ENCODE data around the gene PCDHB9. TPM values are rescaled to one million over a fixed set of nuclear protein-coding genes. Genes with fewer than 3 reads are reported as not detected.
A peak's percentile ranks its signal among the peaks of the same experiment; 100 is the strongest.
"Not testable (repeated sequence)": the region's sequence is repeated elsewhere in the genome, so short reads cannot be mapped to it uniquely, and the experiment has no call there.

PCDHB9 gene
- total and polyA plus RNA-seq, 9 of the 15 experiments (the other 6 are each of a cell fraction or from before 2014, with no cell fraction given), result not detected

DNA sequence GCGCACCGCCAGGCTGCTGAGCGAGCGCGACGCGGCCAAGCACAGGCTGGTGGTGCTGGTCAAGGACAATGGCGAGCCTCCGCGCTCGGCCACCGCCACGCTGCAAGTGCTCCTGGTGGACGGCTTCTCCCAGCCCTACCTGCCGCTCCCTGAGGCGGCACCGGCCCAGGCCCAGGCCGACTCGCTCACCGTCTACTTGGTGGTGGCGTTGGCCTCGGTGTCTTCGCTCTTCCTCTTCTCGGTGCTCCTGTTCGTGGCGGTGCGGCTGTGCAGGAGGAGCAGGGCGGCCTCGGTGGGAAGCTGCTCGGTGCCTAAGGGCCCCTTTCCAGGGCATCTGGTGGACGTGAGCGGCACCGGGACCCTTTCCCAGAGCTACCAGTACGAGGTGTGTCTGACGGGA lies 14.7 kb downstream of the PCDHB9 start:
- H3K9ac ChIP-seq (ENCODE audit: insufficient read depth in 1 of 2, low read depth in 2 of 2, low read length in 2 of 2); intact Hi-C loops (cut with micrococcal nuclease); H4K20me1 ChIP-seq (replicated peaks; ENCODE audit: control insufficient read depth, insufficient read depth, low read length); H3K27ac ChIP-seq (ENCODE audit: extremely low read depth, low read depth, low read length); H3K9me1 ChIP-seq (ENCODE audit: control insufficient read depth, insufficient read depth, low read length); H3K4me3 ChIP-seq; H3K4me2 ChIP-seq (ENCODE audit: insufficient read depth, low read length); H3K4me1 ChIP-seq (replicated peaks in 1 of 2; ENCODE audit: control insufficient read depth in 2 of 2, insufficient read depth in 2 of 2, low read length in 2 of 2); DNase-seq (ENCODE audit: extremely low read depth in 1 of 4, low spot score in 3 of 4); H3K27me3 ChIP-seq (ENCODE audit: control insufficient read depth in 2 of 2, insufficient read depth in 2 of 2, low read length in 2 of 2); H3K9me3 ChIP-seq (replicated peaks; ENCODE audit: control insufficient read depth, insufficient read depth, low read depth, low read length); ATAC-seq; POLR2A ChIA-PET; FAIRE-seq; H3K79me2 ChIP-seq (ENCODE audit: control insufficient read depth, insufficient read depth, low read length); H3K36me3 ChIP-seq (ENCODE audit: control insufficient read depth, insufficient read depth, low read length); H2AFZ ChIP-seq (ENCODE audit: low read depth, low read length); BruUV-seq (replicated peaks): not testable (repeated sequence)
- CTCF ChIA-PET (ENCODE audit: low intra/inter-chr PET ratio), result interaction anchor here (0.7 kb wide), 1 partner anchor 231 kb away, joined by 3 read pairs; no protein-coding TSS in a partner anchor
- in situ Hi-C loops (cut with MboI), result loop anchor here (25.0 kb wide), 1 partner anchor 936 kb away; no protein-coding TSS in a partner anchor
- WGBS (ENCODE audit: insufficient coverage, low coverage, missing lambda C conversion rate), result 22% methylated on average over 18 of the region's 35 CpGs

DNA sequence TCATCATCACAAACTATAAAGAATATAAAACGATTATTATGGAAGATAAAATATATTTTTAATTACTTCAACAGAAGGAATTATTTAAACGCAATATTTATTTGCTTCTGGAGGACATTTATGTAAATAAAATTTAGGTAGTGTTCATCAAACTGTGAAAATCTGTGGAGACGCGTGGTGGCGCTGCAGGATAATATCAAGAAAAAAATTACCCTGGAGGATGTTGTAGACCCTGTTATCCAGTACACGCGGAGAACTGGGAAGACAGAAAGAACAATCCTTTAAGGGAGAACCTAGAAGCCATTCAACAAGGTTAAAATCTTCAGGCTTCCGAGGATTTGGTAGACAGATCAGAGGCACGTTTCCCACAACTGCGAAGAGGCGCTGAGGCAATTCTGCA lies 21.5 kb downstream of the PCDHB9 start, which contains the start of gene PCDHB12:
TSS of gene PCDHB12 (plus strand) at position 242 of the 400 bp plus-strand sequence. CDS start 189 bp downstream, outside the sequence.
- intact Hi-C loops (cut with micrococcal nuclease) (no loop called here), in situ Hi-C loops (cut with MboI) (loop anchor here (25.0 kb wide), 1 partner anchor 929 kb away; no protein-coding TSS in a partner anchor)
- Histone ChIP-seq H3K79me2 (ENCODE audit: control insufficient read depth, insufficient read depth, low read length) (no peaks in the 10 kb centered on the region), H2AFZ (ENCODE audit: low read depth, low read length) (no peak within 1 kb of the TSS), H3K4me3 (no peak within 1 kb of the TSS), H4K20me1 (replicated peaks; ENCODE audit: control insufficient read depth, insufficient read depth, low read length) (no peaks in the 10 kb centered on the region), H3K4me2 (ENCODE audit: insufficient read depth, low read length) (no peak within 1 kb of the TSS), H3K9ac (ENCODE audit: insufficient read depth in 1 of 2, low read depth in 2 of 2, low read length in 2 of 2) (no peak within 1 kb of the TSS), H3K27ac (ENCODE audit: extremely low read depth, low read depth, low read length) (no peak within 1 kb of the TSS), H3K4me1 (replicated peaks in 1 of 2; ENCODE audit: control insufficient read depth in 2 of 2, insufficient read depth in 2 of 2, low read length in 2 of 2) (no peaks in the 10 kb centered on the region), H3K9me1 (ENCODE audit: control insufficient read depth, insufficient read depth, low read length) (no peaks in the 10 kb centered on the region), H3K9me3 (replicated peaks; ENCODE audit: control insufficient read depth, insufficient read depth, low read depth, low read length) (no peaks in the 10 kb centered on the region), H3K36me3 (ENCODE audit: control insufficient read depth, insufficient read depth, low read length) (no peaks in the 10 kb centered on the region), H3K27me3 (ENCODE audit: control insufficient read depth in 2 of 2, insufficient read depth in 2 of 2, low read length in 2 of 2) (no peaks in the 10 kb centered on the region; a peak in 1 of 5 replicates)
- no TSS peak for BruUV-seq (replicated peaks)
- 0% methylated on average over 11 of the region's 11 CpGs for WGBS (ENCODE audit: insufficient coverage, low coverage, missing lambda C conversion rate)
- FAIRE-seq, result no peak
- ATAC-seq, result no peak
- POLR2A ChIA-PET, result no interaction called here
- TF ChIP-seq, protein P1, sequence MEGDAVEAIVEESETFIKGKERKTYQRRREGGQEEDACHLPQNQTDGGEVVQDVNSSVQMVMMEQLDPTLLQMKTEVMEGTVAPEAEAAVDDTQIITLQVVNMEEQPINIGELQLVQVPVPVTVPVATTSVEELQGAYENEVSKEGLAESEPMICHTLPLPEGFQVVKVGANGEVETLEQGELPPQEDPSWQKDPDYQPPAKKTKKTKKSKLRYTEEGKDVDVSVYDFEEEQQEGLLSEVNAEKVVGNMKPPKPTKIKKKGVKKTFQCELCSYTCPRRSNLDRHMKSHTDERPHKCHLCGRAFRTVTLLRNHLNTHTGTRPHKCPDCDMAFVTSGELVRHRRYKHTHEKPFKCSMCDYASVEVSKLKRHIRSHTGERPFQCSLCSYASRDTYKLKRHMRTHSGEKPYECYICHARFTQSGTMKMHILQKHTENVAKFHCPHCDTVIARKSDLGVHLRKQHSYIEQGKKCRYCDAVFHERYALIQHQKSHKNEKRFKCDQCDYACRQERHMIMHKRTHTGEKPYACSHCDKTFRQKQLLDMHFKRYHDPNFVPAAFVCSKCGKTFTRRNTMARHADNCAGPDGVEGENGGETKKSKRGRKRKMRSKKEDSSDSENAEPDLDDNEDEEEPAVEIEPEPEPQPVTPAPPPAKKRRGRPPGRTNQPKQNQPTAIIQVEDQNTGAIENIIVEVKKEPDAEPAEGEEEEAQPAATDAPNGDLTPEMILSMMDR (IDR thresholded peaks at IDR 0.05 in 2 of 3, conservative IDR thresholded peaks at IDR 0.05 in 1 of 3; ENCODE audit: insufficient read depth in 2 of 3, low read depth in 1 of 3, low read length in 3 of 3), result peak; percentile 39 to 52 (median 43); a peak in 5 of 6 replicates
- TF ChIP-seq ZNF174 (CRISPR knock-in tag; IDR thresholded peaks at IDR 0.05) (no peak), RAD21 (CRISPR knock-in tag; conservative IDR thresholded peaks at IDR 0.05 in 1 of 2, IDR thresholded peaks at IDR 0.05 in 1 of 2) (peak in 1 of 2 experiments; percentile 21; a peak in 1 of 4 replicates)
- CTCF ChIA-PET (ENCODE audit: low intra/inter-chr PET ratio), result no interaction called here
- peak in 2 of 4 experiments; percentile 7 to 8 for DNase-seq (ENCODE audit: extremely low read depth in 1 of 4, low spot score in 3 of 4)

DNA sequence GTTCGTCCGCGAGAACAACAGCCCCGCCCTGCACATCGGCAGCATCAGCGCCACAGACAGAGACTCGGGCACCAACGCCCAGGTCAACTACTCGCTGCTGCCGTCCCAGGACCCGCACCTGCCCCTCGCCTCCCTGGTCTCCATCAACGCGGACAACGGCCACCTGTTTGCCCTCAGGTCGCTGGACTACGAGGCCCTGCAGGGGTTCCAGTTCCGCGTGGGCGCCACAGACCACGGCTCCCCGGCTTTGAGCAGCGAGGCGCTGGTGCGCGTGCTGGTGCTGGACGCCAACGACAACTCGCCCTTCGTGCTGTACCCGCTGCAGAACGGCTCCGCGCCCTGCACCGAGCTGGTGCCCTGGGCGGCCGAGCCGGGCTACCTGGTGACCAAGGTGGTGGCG lies 23.3 kb downstream of the PCDHB9 start:
- H3K9ac ChIP-seq (ENCODE audit: insufficient read depth in 1 of 2, low read depth in 2 of 2, low read length in 2 of 2); H3K27me3 ChIP-seq (ENCODE audit: control insufficient read depth in 2 of 2, insufficient read depth in 2 of 2, low read length in 2 of 2); H3K4me1 ChIP-seq (replicated peaks in 1 of 2; ENCODE audit: control insufficient read depth in 2 of 2, insufficient read depth in 2 of 2, low read length in 2 of 2); H3K27ac ChIP-seq (ENCODE audit: extremely low read depth, low read depth, low read length); H3K4me2 ChIP-seq (ENCODE audit: insufficient read depth, low read length); H3K36me3 ChIP-seq (ENCODE audit: control insufficient read depth, insufficient read depth, low read length); CTCF ChIA-PET (ENCODE audit: low intra/inter-chr PET ratio); POLR2A ChIA-PET; H4K20me1 ChIP-seq (replicated peaks; ENCODE audit: control insufficient read depth, insufficient read depth, low read length); H2AFZ ChIP-seq (ENCODE audit: low read depth, low read length); H3K4me3 ChIP-seq; H3K9me1 ChIP-seq (ENCODE audit: control insufficient read depth, insufficient read depth, low read length); ATAC-seq; H3K9me3 ChIP-seq (replicated peaks; ENCODE audit: control insufficient read depth, insufficient read depth, low read depth, low read length); DNase-seq (ENCODE audit: extremely low read depth in 1 of 4, low spot score in 3 of 4); H3K79me2 ChIP-seq (ENCODE audit: control insufficient read depth, insufficient read depth, low read length); BruUV-seq (replicated peaks); FAIRE-seq: not testable (repeated sequence)
- in situ Hi-C loops (cut with MboI), result loop anchor here (25.0 kb wide), 1 partner anchor 927 kb away; no protein-coding TSS in a partner anchor
- intact Hi-C loops (cut with micrococcal nuclease), result loop anchor here (10.0 kb wide), 1 partner anchor 115 kb away; the partner anchor contains the start of gene TAF7
- WGBS (ENCODE audit: insufficient coverage, low coverage, missing lambda C conversion rate), result 11% methylated on average over 23 of the region's 39 CpGs
